Natural killer cell (primary cell): ENCODE data around the gene CAMK1. TPM values are rescaled to one million over a fixed set of nuclear protein-coding genes. Genes with fewer than 3 reads are reported as not detected.

Experiments used
- ATAC-seq, 3 donors: fragments of 150-1000 bp in 2 of 3; fragments of 200-7000 bp in 1 of 3; cut with Tn5 transposase; 1 replicate in 1 of 3; 2 replicates in 2 of 3; pipeline ENCODE4 v1.10.0; 2021; ENCODE audit warnings: mild to moderate bottlenecking in 2 of 3, moderate library complexity in 2 of 3
- DNase-seq, 2 donors: peaks; one replicate each; pipeline versions ENCODE4 v3.0.0 to v3.0.0-alpha.2; 2013 to 2021; ENCODE audit warnings: mixed read lengths in 1 of 2
- H3K27ac ChIP-seq: one replicate; pipeline ENCODE4 v1.5.1; 2013; ENCODE audit warnings: mild to moderate bottlenecking, low read length
- H3K27me3 ChIP-seq: one replicate; pipeline ENCODE4 v1.6.1; 2013; ENCODE audit warnings: low read length; ENCODE audit not compliant: control insufficient read depth, insufficient read depth
- H3K36me3 ChIP-seq: one replicate; pipeline ENCODE4 v1.6.1; 2013; ENCODE audit warnings: low read length; ENCODE audit not compliant: control insufficient read depth, insufficient read depth
- H3K4me1 ChIP-seq: one replicate; pipeline ENCODE4 v1.6.1; 2013; ENCODE audit warnings: low read length; ENCODE audit not compliant: control insufficient read depth, insufficient read depth
- H3K4me3 ChIP-seq: one replicate; pipeline ENCODE4 v1.5.1; 2013; ENCODE audit warnings: low read length
- H3K9me3 ChIP-seq: one replicate; pipeline ENCODE4 v1.6.1; 2013; ENCODE audit warnings: low read length; ENCODE audit not compliant: control insufficient read depth, insufficient read depth
- H3K27ac Mint-ChIP-seq, 2 donors: one replicate each; pipeline ENCODE4 v1.8.0; 2022; ENCODE audit warnings: mild to moderate bottlenecking in 2 of 2, mixed read lengths in 2 of 2, moderate library complexity in 1 of 2
- H3K27me3 Mint-ChIP-seq, 2 donors: one replicate each; pipeline ENCODE4 v1.8.0; 2022; ENCODE audit warnings: low read depth in 2 of 2, mixed read lengths in 2 of 2
- H3K36me3 Mint-ChIP-seq: one replicate; pipeline ENCODE4 v1.8.0; 2022; ENCODE audit warnings: mixed read lengths
- H3K4me1 Mint-ChIP-seq, 2 donors: one replicate each; pipeline ENCODE4 v1.8.0; 2022; ENCODE audit warnings: mixed read lengths in 2 of 2
- H3K4me3 Mint-ChIP-seq: one replicate; pipeline ENCODE4 v1.8.0; 2022; ENCODE audit warnings: mild to moderate bottlenecking, moderate library complexity, mixed read lengths
- H3K9me3 Mint-ChIP-seq, 2 donors: one replicate each; pipeline ENCODE4 v1.8.0; 2022; ENCODE audit warnings: mixed read lengths in 2 of 2
- CTCF ChIP-seq: fragments of 200-600 bp; IDR thresholded peaks from one replicate; pipeline ENCODE4 v1.8.0; 2022; ENCODE audit warnings: antibody characterized with exemption
- WGBS: methylation state at CpG from one replicate; pipeline ENCODE4 v1.1.7; 2013; ENCODE audit warnings: missing lambda C conversion rate; ENCODE audit not compliant: insufficient coverage; 5-methylcytosine and 5-hydroxymethylcytosine counted together
- intact Hi-C: fragments of 100-400 bp; cut with micrococcal nuclease; formaldehyde crosslinking; loops from one replicate; pipeline ENCODE4 v1.14.2; 2022
- total RNA-seq, 4 donors: library from RNA; stranded (reverse); fragments of 120-200 nt in 1 of 4; gene quantifications; one replicate each; pipeline versions ENCODE4 v1.2.3 to v1.2.4, GENCODE V29; 2013 to 2022

Gene CAMK1
- total RNA-seq, 3 donors from 2014 or later (not counting 1 experiment from before 2014, with no cell fraction given) = 7.4 to 20.4 (median 8.7) TPM

GRCh38 chr3:9717563-9717962 lies 52.2 kb downstream of the CAMK1 start:
- Histone ChIP-seq H3K27me3 (no peaks in the 10 kb centered on the region), H3K4me1 (no peaks in the 10 kb centered on the region), H3K27ac (no peak overlapping the region), H3K9me3 (no peaks in the 10 kb centered on the region), H3K4me3 (no peak overlapping the region), H3K36me3 (no peaks in the 10 kb centered on the region)
- ATAC-seq (no peak), DNase-seq (no peak)
- TF ChIP-seq CTCF = no peak
- Mint-ChIP-seq H3K27ac (no peak overlapping the region), H3K9me3 (no peaks in the 10 kb centered on the region), H3K4me3 (no peak overlapping the region), H3K36me3 (no peaks in the 10 kb centered on the region), H3K4me1 (peaks cover 0 to 4% of the 10 kb centered on the region in 2 donors), H3K27me3 (peaks cover 0 to 6% of the 10 kb centered on the region in 2 donors)
- WGBS = 94% methylated on average over 1 of the region's 1 CpG
- intact Hi-C loops = no loop called here

- Mint-ChIP-seq H3K27me3 (peaks cover 0 to 6% of the 10 kb centered on the region in 2 donors), H3K27ac (no peak overlapping the region), H3K36me3 (no peaks in the 10 kb centered on the region), H3K4me3 (no peak overlapping the region), H3K9me3 (no peaks in the 10 kb centered on the region), H3K4me1 (peaks cover 0 to 4% of the 10 kb centered on the region in 2 donors)
- no peak for ATAC-seq
- no peaks in the 10 kb centered on the region for H3K4me1 ChIP-seq
- no peaks in the 10 kb centered on the region for H3K36me3 ChIP-seq
- H3K9me3 ChIP-seq = no peaks in the 10 kb centered on the region
- no peak overlapping the region for H3K27ac ChIP-seq
- 86% methylated on average over 5 of the region's 5 CpGs for whole genome bisulfite sequencing
- H3K27me3 ChIP-seq = no peaks in the 10 kb centered on the region
- intact Hi-C loops = no loop called here
- TF ChIP-seq CTCF = no peak
- no peak overlapping the region for H3K4me3 ChIP-seq
- DNase-seq = no peak
Observed at GRCh38 chr3:9716801-9717555, 52.8 kb downstream of the CAMK1 start.

GRCh38 chr3:9715764-9716437 lies 53.8 kb downstream of the CAMK1 start:
- WGBS = 46% methylated on average over 5 of the region's 6 CpGs
- peak in 1 of 2 donors; percentile 53 for DNase-seq
- no peak overlapping the region for H3K27ac Mint-ChIP-seq
- H3K4me1 ChIP-seq = no peaks in the 10 kb centered on the region
- peak; percentile 71 to 81 (median 77) for ATAC-seq
- H3K4me3 ChIP-seq = no peak overlapping the region
- no peak for TF ChIP-seq CTCF
- no peak overlapping the region for H3K27ac ChIP-seq
- H3K27me3 ChIP-seq = no peaks in the 10 kb centered on the region
- no peak overlapping the region for H3K4me3 Mint-ChIP-seq
- intact Hi-C loops = no loop called here
- no peaks in the 10 kb centered on the region for H3K36me3 Mint-ChIP-seq
- no peaks in the 10 kb centered on the region for H3K9me3 Mint-ChIP-seq
- H3K27me3 Mint-ChIP-seq = peaks cover 0 to 6% of the 10 kb centered on the region in 2 donors
- H3K36me3 ChIP-seq = no peaks in the 10 kb centered on the region
- H3K9me3 ChIP-seq = no peaks in the 10 kb centered on the region
- H3K4me1 Mint-ChIP-seq = peaks cover 0 to 4% of the 10 kb centered on the region in 2 donors
